Ascending aorta (tissue), 2 donors: ENCODE measurements around the gene GAPVD1. TPM values are rescaled to one million over a fixed set of nuclear protein-coding genes. Genes with fewer than 3 reads are reported as not detected.
A peak's percentile ranks its signal among the peaks of the same experiment; 100 is the strongest.
"Not testable (repeated sequence)": the region's sequence is repeated elsewhere in the genome, so short reads cannot be mapped to it uniquely, and the experiment has no call there.

Source experiments
- DNase-seq, 2 donors: peaks; one replicate each; pipeline ENCODE4 v3.0.0-alpha.2; 2019; ENCODE audit warnings: low spot score in 2 of 2
- H3K27ac ChIP-seq, 2 donors: fragments of 200-600 bp; sonication (generic); one replicate each; pipeline ENCODE4 v1.5.1; 2016 to 2017; ENCODE audit warnings: mild to moderate bottlenecking in 1 of 2
- H3K27me3 ChIP-seq: fragments of 200-600 bp; sonication (generic); one replicate; pipeline ENCODE4 v1.5.1; 2017
- H3K36me3 ChIP-seq, 2 donors: fragments of 200-600 bp; sonication (generic); one replicate each; pipeline ENCODE4 v1.5.1; 2016
- H3K4me1 ChIP-seq, 2 donors: fragments of 200-600 bp; sonication (generic); one replicate each; pipeline ENCODE4 v1.5.1; 2016 to 2017; ENCODE audit warnings: mild to moderate bottlenecking in 1 of 2
- H3K4me3 ChIP-seq, 2 donors: fragments of 200-600 bp; sonication (generic); one replicate each; pipeline ENCODE4 v1.5.1; 2016 to 2017; ENCODE audit warnings: mild to moderate bottlenecking in 1 of 2
- H3K9me3 ChIP-seq, 2 donors: fragments of 200-600 bp; sonication (generic); one replicate each; pipeline ENCODE4 v1.5.1; 2016
- CTCF ChIP-seq, 3 experiments: fragments of 200-600 bp in 2 of 3; fragments of 450-650 bp in 1 of 3; sonication (generic) in 2 of 3; IDR thresholded peaks; one replicate each; pipeline ENCODE4 v1.5.1; 2016 to 2019; ENCODE audit warnings: antibody characterized with exemption in 3 of 3, mild to moderate bottlenecking in 1 of 3, moderate library complexity in 1 of 3
- intact Hi-C: fragments of 100-400 bp; cut with DNase I; formaldehyde crosslinking; loops from one replicate; pipeline ENCODE4 v1.15.1; 2023
- total RNA-seq: library from RNA; depleted of rRNA; stranded (reverse); fragments of >200 nt; gene quantifications from one replicate; pipeline ENCODE4 v1.1.0, GENCODE V29; 2016

The GAPVD1 gene
- total RNA-seq, 1 donor from 2014 or later: 18.9 TPM

GRCh38 chr9:125235804-125236519 is 25.7 kb upstream of the GAPVD1 start:
- no peak for TF ChIP-seq CTCF (IDR thresholded peaks at IDR 0.05)
- Histone ChIP-seq H3K27ac (peak overlapping the region in 1 of 2 donors; percentile 10), H3K4me1 (peaks cover 16 to 40% of the 10 kb centered on the region in 2 donors), H3K9me3 (no peaks in the 10 kb centered on the region), H3K4me3 (peak overlapping the region; percentile 15 to 95), H3K27me3 (no peaks in the 10 kb centered on the region), H3K36me3 (peaks cover 48 to 71% of the 10 kb centered on the region in 2 donors)
- DNase-seq: no peak
- intact Hi-C loops: no loop called here

GRCh38 chr9:125236520-125237159 is 25.0 kb upstream of the GAPVD1 start:
- Histone ChIP-seq H3K4me3 (peak overlapping the region; percentile 15 to 95), H3K36me3 (peaks cover 42 to 65% of the 10 kb centered on the region in 2 donors)
- not testable (repeated sequence) for H3K27me3 ChIP-seq

DNA sequence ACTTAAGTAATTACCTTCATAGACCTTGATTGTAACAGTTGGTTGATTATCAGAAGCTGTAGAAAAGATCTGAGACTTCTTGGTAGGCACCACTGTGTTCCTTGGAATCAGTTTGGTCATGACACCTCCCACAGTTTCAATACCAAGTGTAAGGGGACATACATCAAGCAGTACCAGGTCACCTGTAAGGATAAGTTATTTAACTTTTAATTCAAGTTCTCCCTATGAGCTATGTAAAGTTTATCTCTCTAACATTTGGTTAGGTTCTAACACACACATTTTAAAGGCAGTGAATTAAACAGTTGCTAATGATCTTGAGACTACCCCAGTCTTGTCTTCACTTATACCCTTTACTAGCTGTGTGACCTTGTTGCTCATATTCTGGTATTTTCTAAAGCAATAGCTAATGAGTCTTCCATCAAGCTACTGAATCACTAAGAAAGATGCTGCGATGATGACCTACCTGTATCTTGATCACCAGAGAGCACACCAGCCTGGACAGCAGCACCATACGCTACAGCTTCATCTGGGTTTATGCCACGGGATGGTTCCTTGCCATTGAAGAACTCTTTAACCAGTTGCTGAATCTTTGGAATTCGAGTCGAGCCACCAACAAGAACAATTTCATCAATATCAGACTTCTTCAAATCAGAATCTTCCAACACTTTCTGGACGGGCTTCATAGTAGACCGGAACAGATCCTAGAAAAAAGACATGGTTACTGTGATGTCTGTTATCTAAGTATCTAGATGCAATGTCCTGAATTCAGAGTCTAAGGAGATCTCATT is 23.3 kb upstream of the GAPVD1 start:
- intact Hi-C loops: no loop called here

More at GRCh38 chr9:125236520-125237159, 25.0 kb upstream of the GAPVD1 start:
- H3K9me3 ChIP-seq, H3K27ac ChIP-seq, intact Hi-C loops, DNase-seq: not testable (repeated sequence)
- H3K4me1 ChIP-seq: peaks cover 16 to 40% of the 10 kb centered on the region in 2 donors
- peak in 1 of 3 experiments; percentile 5 for TF ChIP-seq CTCF (IDR thresholded peaks at IDR 0.05)

GRCh38 chr9:125238915-125239446 is 22.6 kb upstream of the GAPVD1 start:
- no peak for DNase-seq
- H3K27me3 ChIP-seq: no peaks in the 10 kb centered on the region
- H3K36me3 ChIP-seq: peaks cover 36 to 50% of the 10 kb centered on the region in 2 donors
- H3K4me1 ChIP-seq: peaks cover 16 to 44% of the 10 kb centered on the region in 2 donors
- no peak overlapping the region for H3K27ac ChIP-seq
- intact Hi-C loops: no loop called here
- no peak for TF ChIP-seq CTCF (IDR thresholded peaks at IDR 0.05)
- H3K4me3 ChIP-seq: peak overlapping the region; percentile 79 to 95
- H3K9me3 ChIP-seq: no peaks in the 10 kb centered on the region

More for the DNA sequence above, 23.3 kb upstream of the GAPVD1 start:
- TF ChIP-seq CTCF (IDR thresholded peaks at IDR 0.05): no peak
- Histone ChIP-seq H3K9me3 (no peaks in the 10 kb centered on the region), H3K4me3 (peak overlapping the region; percentile 79 to 95), H3K36me3 (peaks cover 36 to 57% of the 10 kb centered on the region in 2 donors), H3K4me1 (peaks cover 16 to 44% of the 10 kb centered on the region in 2 donors), H3K27ac (no peak overlapping the region), H3K27me3 (no peaks in the 10 kb centered on the region)
- DNase-seq: no peak
